NCI-H1105 (cell line): Measurements from ENCODE around the gene TDRD7.
"Not testable (repeated sequence)": the region's sequence is repeated elsewhere in the genome, so short reads cannot be mapped to it uniquely, and the experiment has no call there.

Experiments used
- DNase-seq: peaks from one replicate; lab custom pipeline; 2025; lab: John Stamatoyannopoulos, UW

TDRD7 gene

DNA sequence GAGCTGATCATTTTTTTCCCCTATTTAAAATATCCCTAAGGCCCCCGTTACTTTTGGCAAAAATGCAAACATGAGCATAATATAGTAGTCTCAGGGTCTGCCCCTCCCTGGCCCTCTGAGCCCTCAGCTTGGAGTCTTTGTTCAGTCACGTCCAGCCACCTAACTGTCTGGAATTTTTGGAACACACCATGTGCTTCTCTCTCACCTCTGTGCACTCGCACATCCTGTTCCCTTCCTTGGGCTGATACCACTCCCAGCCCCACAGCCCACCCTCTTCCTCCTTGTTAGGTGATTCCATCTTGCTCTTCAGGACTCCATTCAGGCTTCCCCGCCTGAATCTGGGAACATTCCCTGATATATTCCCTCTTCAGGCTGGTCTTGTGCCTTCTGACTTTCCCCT, 16.0 kb downstream of the TDRD7 start:
- no peak for DNase-seq

DNA sequence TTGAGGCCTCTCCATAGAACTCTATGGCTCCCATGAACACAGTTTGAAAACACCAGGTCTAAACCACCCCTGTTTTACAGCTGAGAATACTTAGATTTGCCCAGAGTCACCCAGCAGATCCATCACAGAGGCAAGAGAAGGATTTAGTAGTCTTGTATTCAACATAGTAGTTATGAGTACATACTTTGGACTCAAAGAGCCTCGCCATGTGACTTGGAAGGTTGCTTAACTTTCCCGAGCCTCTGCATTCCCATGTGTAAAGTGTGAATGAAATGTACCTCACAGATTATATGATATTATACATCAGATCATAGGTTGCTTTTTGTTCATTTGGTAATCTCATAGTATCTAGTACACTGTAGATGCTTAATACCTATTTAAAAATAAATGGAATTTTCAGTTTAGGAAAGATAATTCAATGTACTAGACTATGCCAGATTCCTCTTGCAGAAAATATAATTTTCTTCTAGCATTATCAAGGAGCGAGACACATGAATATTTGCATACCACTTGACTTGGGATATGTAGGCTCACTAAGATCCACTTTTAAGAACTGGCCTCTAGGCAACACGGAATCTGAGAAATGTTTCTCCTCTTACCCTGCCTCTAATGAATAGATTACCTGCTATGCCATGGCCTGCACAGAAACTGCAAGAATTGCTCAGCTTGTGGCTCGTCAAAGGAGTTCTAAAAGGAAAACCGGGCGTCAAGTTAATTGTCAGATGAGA, 18.6 kb downstream of the TDRD7 start:
- no peak for DNase-seq

DNA sequence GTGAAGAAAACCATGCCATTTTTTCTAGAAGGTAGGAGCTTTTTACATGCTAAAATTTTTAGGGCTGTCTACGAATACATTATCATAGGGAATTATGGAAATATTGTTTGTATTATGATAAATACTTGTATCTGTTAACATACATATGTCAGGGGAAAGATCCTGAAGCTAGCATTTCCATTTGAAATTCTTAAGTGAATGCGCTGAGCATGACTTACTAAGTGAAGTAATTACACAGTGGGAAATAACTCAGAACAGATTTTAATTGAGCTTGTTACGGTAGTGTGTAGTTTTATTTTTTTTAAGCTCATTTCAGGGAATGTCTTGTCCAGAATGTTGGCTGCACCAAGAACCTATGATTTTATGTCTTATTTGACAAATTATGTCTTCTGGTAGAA, 19.1 kb downstream of the TDRD7 start:
- DNase-seq: no peak

DNA sequence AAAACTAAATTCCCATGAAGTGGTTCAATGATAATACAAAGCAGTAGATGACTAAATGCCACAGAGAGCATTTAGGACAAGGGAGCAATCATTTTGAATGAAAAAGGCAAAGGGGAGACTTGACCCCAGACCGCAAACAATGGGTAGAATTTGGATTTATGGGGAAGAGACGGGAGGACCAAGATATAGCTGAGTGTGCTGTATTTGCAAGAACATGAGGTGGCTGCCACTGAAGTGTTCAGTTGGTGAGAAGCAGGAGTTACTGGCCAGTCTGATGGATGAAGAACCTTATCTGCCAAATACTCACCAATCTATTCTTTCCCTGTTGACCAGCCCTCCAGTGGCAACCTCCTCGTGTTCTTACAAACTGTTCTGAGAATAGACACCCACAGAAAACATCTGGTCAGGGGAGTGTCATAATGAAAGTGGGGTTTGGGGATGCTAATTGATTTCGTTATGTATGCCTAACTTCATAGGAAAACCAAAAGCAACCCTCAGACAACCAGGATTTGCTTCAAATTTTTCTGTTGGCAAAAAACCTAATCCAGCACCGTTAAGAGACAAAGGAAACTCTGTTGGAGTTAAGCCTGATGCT, 19.8 kb downstream of the TDRD7 start:
- DNase-seq: no peak

DNA sequence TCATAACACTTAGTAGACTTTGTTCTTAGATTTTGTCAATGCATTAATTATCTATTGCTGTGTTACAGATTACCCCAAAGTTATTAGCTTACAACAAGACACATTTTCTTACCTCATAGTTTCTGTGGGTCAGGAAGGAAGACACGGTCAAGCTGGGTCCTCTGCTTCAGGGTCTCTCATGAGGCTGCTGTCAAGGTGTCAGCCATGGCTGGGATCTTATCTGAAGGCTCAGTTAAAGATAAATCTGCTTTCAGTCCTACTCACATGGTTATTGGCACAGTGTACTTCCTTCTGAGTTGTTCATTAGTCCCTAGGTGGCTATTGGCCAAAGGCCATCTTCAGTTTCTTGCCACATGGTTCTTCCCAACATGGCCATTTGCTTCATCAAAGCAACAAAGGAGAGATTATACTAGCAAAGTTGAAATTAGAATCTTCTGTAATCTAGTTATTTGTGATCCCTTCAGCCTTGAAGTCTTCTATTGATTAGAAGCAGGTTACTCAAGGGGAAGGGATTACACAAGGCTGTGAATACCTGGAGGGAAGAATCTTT, 25.2 kb downstream of the TDRD7 start:
- no peak for DNase-seq

DNA sequence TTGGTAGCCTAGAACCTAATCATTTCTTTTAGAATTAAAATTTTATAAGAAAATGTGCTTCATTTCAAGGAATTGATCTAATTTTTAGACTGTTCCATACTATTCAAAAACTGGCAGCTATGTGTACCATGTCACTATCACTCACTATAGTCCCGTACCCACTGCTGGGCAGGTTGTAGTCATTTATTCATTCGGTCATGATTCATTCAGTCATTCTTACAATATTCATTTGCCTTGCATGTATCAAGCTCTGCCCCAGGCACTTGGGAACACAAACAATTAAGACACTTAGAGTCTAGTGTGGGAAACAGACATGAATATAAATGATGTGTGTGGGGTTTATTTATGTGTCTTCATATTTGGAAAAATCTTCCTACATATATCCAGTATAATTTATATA, 26.4 kb downstream of the TDRD7 start:
- no peak for DNase-seq

DNA sequence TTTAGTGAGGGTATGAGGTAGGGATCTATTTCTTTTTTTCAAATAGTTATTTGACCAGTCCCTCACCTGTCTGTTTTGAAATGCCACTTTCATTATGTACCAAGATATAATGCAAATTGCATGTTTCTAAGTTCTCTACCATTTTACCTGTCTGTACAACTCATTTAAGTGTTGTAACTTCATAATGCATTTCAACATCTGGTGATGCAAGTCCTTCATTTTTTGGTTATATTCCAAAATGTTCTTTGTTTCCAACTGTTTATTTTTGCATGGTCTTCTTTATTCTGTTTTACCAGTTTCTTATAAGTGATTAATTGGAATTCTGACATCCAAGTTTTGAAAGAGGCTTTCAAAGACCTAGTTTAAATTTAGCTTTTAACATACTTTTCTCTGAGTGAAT, 26.8 kb downstream of the TDRD7 start:
- DNase-seq: no peak

DNA sequence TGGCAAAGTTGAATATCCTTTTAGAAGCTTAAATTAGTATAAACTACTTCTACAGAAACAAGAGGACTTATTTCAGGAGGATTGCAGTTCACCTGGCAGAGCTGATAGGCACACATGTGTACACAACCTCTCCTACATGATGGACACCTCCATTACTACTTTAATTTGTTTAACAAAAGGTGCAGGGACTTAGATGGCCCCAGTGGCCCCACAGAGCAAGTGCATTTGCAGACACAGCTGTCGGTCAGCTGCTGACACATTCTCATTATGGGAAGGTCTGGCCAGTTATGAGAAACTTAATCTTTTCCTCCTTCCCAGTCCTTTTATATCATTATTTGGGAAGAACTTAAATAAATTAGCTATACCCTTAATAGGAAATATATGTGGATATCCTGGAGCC, 28.3 kb downstream of the TDRD7 start:
- DNase-seq: no peak

DNA sequence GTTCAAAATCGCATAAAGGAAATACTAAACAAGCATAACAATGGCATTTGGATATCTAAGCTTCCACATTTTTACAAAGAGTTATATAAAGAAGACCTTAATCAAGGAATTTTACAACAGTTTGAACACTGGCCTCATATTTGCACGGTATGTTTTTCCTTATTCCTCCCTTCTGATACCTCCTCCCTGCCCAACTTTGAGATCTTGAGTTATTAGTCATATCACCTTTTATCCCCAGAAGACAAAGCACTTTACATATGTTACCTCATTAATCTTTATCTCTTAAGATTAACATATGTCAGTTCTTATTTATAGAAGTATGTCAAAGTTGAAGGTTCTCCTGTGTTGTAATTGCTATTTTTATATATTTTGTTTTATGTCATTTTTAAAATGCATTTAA, 29.8 kb downstream of the TDRD7 start:
- DNase-seq: no peak

DNA sequence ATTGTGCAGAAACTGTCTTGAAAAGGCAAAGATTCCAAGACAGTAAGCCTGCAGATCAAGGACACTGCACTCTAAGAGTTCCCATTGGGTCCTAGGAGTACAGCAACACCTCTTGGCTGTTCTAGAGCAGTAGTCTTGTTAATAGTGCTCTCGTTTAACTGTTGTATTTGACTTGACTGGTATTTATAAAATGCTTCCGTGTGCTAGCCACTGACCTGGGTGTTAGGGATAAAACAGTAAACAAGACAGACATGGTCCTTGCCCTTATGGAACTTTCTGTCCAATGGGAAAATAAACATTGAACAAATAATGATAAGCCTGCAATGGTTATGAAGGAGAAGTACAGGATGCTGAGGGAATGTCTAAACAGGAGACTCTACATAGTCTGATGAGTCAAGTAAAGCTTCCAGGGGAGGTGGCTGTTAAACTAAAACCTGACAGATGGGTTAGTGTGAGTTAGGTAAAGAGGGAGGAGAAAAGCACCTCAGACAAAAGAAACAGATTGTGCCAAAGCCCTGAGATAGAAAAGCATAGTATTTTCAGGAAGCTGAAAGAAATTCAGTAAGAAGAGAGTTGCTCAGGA, 33.3 kb downstream of the TDRD7 start:
- no peak for DNase-seq

DNA sequence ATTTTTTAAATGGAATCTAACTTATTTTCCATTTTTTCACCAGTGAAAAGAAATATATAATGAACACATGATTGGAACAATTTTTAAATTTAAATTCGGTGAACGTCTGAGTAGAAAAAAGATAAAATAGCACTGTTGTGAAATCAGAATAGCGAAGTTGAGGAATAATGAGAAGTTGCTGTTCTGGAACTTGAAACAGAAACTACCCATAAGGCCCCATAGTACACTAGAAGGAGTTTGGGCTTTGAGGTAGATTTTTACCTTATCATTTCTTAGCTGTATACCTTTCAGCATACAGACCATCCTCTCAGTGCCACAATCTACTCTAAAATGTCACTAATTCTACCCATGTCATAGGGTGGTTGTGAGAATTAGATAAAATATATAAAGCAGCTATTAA, 35.1 kb downstream of the TDRD7 start:
- DNase-seq: no peak

DNA sequence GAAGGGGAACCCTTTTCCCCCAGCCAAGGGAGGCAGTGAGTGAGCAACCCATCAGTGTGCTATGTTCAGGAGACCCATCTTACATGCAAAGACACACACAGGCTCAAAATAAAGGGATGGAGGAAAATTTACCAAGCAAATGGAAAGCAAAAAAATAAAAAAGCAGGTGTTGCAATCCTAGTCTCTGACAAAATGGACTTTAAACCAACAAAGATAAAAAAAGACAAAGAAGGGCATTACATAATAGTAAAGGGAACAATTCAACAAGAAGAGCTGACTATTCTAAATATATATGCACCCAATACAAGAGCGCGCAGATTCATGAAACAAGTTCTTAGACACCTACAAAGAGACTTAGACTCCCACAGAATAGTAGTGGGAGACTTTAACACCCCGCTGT, 41.7 kb downstream of the TDRD7 start:
- not testable (repeated sequence) for DNase-seq

DNA sequence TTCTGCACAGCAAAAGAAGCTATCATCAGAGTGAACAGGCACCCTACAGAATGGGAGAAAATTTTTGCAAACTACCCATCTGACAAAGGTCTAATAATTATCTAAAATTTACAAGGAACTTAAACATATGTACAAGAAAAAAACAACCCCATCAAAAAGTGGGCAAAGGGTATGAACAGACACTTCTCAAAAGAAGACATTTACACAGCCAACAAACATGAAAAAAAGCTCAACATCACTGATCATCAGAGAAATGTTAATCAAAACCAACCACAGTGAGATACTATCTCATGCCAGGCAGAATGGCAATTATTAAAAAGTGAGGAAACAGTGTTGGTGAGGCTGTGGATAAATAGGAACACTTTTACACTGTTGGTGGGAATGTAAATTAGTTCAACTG, 44.9 kb downstream of the TDRD7 start:
- DNase-seq: not testable (repeated sequence)

DNA sequence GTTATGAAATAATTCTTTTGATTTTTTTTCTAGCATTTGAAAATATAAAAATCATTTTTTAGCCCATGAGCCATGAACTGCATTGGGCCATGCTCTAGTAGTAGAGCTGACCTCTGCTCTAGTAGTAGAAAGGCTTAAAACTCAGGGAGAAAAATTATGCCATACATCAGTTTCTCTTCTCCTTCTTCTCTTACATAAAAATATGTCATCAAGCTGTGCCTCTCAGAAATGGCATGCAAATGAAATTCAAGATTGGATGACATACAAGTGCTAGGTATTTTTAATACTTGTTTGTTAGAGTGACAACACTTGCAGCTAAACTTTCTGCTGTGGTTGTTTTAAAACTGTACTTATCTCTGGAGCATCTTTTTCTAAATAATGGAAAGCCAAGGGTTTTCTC, 47.4 kb downstream of the TDRD7 start:
- DNase-seq: no peak

DNA sequence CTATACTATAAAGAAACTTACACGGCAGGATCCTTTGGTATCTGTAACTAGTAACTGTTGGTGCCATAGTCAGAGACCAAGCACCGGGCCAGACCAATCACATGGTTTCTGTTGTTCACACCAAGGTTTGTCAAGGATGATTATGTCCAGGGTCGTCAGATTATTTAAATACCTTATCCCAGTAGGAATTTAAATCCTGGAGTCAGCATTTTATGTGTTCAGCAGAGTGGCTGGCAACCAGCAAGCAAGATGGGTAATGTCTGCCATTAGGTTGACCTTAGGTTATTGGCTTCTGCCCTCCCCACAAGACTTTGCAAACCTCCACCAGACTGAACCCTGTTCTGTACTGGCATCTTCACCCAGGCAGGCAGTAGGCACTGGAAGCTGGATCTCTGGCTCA, 50.3 kb downstream of the TDRD7 start:
- no peak for DNase-seq

DNA sequence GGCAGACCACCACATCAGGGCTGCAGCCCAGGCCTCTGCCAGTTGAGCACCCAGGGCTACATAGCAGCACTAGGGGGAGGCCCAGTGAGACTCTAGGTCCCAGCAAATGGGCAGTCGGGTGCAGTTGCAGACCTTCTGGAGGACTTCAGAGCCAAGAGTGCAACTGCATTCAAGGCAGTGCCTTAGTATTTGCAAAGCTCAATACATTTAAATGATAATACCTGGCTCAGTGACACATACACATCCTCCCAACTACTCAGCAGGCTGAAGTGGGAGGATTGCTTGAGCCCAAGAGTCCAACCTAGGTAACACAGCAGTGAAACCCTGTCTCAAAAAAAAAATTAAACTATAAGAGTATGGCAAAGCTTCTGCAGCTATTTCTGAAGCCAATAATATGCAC, 51.0 kb downstream of the TDRD7 start:
- no peak for DNase-seq

DNA sequence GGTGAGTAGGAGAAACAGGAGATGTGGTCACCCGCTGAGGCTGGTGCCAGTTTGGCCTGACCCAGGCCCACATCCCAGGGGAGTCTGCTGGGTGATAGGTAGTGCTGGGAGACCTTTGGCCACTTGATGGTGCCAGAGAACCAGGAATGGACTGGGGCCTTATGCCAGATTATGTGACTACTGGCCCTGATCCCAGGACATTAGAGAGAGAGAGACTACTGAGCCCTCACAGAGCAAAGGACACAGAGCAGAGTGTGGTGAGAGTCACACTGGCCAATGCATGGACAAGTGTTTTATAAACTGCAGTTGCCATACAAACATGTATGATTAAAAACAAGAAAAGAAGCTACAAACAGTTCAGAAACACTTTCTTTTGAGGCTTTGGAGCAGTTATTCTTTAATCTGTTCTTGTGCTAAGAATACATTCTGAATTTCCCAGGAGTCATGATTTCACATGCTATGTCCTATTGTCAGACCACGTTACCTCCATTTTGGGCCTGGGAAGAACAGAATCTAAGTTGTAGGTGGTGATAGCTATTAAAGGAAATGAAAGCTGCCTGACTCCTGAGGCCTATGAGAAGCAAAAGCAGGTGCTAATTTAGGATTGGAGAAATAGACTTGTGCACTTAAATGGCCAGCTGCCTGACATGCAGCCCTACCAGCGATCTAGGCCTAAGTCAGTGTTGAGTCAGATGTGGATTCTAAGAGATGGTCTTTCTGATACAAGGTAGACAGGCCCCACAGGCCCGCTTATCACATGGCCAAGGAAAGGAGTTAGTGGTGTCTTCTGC, 57.0 kb downstream of the TDRD7 start:
- peak; percentile 20 for DNase-seq

DNA sequence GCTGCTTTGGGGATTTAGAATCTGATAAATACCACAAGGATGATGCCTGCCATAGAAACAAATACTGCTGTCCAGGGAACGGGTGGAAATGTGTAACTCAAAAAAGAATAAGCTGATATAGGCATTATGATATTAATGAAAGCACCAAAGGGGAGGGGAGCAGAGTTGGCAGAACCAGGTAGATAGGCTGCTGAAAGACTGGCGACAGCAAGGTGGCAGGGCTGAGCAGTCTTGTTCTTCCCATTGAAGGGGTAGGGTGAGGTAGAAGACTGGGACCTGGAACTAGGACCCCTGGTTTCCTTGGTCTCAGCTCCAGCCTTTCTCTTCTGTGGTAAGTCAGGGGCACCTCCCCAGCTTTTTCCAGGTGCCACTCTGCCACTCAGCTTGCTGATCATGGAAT, 58.2 kb downstream of the TDRD7 start:
- no peak for DNase-seq

DNA sequence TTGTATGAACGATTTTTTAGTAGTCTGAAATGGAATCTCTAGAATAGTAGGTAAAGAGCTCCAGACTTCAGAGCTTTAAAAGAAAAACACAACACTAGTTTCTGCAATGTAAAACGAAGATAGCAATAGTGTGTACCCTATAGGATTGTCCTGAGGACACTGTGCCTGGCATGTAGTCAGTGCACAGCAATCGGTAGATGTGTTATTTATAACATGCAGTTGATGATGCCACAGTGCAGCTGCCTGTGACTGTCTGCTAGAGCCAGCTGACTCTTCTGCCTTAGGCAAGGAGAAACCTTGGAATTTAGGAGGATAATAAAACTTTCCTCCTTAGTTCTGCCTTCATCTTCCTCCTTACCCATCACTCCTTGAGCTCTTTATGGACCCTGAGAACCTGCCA, 61.8 kb downstream of the TDRD7 start:
- no peak for DNase-seq

DNA sequence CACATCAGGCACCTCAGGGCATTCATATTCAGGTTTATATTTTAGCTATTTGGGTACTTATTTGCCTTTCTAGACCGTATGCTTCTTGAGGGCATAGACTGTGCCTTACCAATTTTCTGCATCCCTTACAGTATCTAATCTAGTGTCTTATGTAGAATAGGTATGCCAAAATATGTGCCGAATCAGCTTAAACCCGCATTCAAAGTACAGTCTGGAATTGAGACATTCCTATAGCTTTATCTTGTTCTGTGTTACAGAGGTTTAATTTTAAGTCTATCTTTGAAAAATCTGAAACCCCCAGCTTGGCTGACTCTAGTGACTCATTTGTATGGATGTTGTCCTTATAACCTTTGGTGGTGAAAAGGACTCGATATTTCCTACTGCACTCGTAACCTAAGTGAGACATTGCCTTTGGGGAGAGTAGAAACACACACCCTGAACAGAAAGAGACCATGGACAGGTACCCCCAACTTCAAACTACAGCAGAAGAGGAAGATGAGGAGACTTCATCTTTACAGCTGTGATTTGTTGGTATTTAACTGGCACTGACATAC, 62.6 kb downstream of the TDRD7 start:
- no peak for DNase-seq

DNA sequence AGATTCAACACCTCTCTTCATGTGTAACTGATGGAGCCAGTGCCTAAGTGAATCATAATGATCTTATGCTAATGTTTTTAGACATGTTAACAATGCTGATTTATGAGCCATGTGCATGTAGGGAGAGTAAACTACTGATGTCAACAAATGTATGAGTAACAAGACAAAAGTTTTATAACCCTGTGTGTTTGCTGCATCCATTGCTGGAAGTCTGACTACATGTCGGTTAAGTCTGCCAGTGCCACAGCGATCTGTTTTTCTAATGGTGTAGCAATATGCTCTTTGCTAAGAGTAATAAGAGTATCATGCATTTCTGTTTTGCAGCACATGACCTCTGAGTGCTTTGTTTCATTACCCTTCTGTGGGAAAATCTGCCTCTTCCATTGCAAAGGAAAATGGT, 63.2 kb downstream of the TDRD7 start:
- DNase-seq: no peak

DNA sequence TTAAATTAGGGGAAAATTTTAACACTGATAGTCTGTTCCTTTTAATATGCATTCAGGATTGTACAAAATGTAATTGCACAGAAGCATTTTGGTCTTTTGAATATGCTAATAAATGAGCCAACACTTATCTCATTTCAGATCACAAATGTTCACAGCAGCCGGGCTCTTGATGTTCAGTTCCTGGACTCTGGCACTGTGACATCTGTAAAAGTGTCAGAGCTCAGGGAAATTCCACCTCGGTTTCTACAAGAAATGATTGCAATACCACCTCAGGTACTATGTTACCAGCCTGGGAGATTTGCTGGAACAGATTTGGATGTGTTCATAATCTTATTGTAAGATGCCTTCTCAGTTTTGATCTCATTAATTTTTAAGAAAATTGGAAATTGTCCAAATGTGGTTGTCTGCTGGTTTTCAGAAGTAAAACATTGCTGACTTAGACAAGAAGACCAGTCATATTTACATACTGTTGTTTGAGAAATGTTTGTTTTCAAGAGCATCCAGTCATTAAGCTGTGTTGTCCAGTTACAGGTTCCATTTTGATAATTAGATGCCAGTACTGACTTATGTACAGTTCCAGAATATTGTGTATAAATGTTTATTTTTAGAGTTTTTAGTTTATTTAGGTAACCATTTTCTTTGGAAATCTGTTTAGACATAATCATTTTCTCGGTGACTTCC, 66.5 kb downstream of the TDRD7 start:
- no peak for DNase-seq
